OCI-LY7 (cell line): ENCODE measurements around the gene FAM32A. TPM values are rescaled to one million over a fixed set of nuclear protein-coding genes. Genes with fewer than 3 reads are reported as not detected.

ENCODE experiments used
- BruUV-seq: library from RNA; stranded (reverse); fragments of 400-500 nt; replicated peaks from 2 replicates; lab custom pipeline; 2021; lab: Mats Ljungman, UMichigan
- CTCF ChIA-PET: fragments of 300-600 bp; sonication (Branson Sonifier 250); formaldehyde crosslinking; loops from one replicate; lab custom pipeline; 2022; ENCODE audit warnings: antibody characterized with exemption; ENCODE audit not compliant: unreplicated experiment; lab: Charles Lee
- POLR2A ChIA-PET: fragments of 300-600 bp; sonication (Branson Sonifier 250); formaldehyde crosslinking; loops from one replicate; lab custom pipeline; 2022; ENCODE audit warnings: antibody characterized with exemption; lab: Charles Lee
- DNase-seq: peaks from one replicate; pipeline ENCODE4 v3.0.0-alpha.2; 2015; ENCODE audit warnings: low spot score
- H2AFZ ChIP-seq: fragments of 200-600 bp; sonication (generic), shearing (Covaris generic); 2 replicates; pipeline ENCODE4 v1.6.1; 2014; ENCODE audit warnings: mild to moderate bottlenecking, antibody characterized with exemption, low read length, moderate library complexity
- H3K27ac ChIP-seq: fragments of 200-600 bp; sonication (generic); 2 replicates; pipeline ENCODE4 v1.5.1; 2014; ENCODE audit warnings: mixed run types, low read depth, mild to moderate bottlenecking, moderate library complexity, low read length, inconsistent platforms; ENCODE audit not compliant: poor library complexity, severe bottlenecking
- H3K36me3 ChIP-seq: fragments of 200-600 bp; sonication (generic); 2 replicates; pipeline ENCODE4 v1.6.1; 2014; ENCODE audit warnings: mild to moderate bottlenecking, antibody characterized with exemption, low read length, moderate library complexity, mixed read lengths; ENCODE audit not compliant: insufficient read depth
- H3K4me1 ChIP-seq: fragments of 200-600 bp; sonication (generic); 2 replicates; pipeline ENCODE4 v1.5.1; 2014; ENCODE audit warnings: mild to moderate bottlenecking, low read length; ENCODE audit not compliant: insufficient read depth, poor library complexity, severe bottlenecking
- H3K4me2 ChIP-seq: fragments of 200-600 bp; sonication (generic); 2 replicates; pipeline ENCODE4 v1.6.1; 2014; ENCODE audit warnings: mild to moderate bottlenecking, low read length
- H3K4me3 ChIP-seq: fragments of 200-600 bp; sonication (generic); 2 replicates; pipeline ENCODE4 v1.5.1; 2014; ENCODE audit warnings: mild to moderate bottlenecking, low read depth, low read length; ENCODE audit not compliant: poor library complexity, severe bottlenecking
- H3K79me2 ChIP-seq: fragments of 200-600 bp; sonication (generic); 2 replicates; pipeline ENCODE4 v1.6.1; 2016; ENCODE audit warnings: low read depth, mild to moderate bottlenecking, low read length, moderate library complexity, mixed read lengths; ENCODE audit not compliant: insufficient read depth
- H3K9me2 ChIP-seq: fragments of 200-600 bp; sonication (generic); 2 replicates; pipeline ENCODE4 v1.6.1; 2016; ENCODE audit warnings: mild to moderate bottlenecking, low read length, mixed read lengths; ENCODE audit not compliant: insufficient read depth
- H3K9me3 ChIP-seq: fragments of 200-600 bp; sonication (generic); 2 replicates; pipeline ENCODE4 v1.6.1; 2014; ENCODE audit warnings: mild to moderate bottlenecking, mixed run types, low read length, mixed read lengths
- H4K20me1 ChIP-seq: fragments of 200-600 bp; sonication (generic); 2 replicates; pipeline ENCODE4 v1.6.1; 2014; ENCODE audit warnings: mild to moderate bottlenecking, antibody characterized with exemption, low read length, moderate library complexity, mixed read lengths; ENCODE audit not compliant: insufficient read depth
- CTCF ChIP-seq: fragments of 200-600 bp; sonication (generic); conservative IDR thresholded peaks from 2 replicates; pipeline ENCODE4 v1.5.1; 2014; ENCODE audit warnings: mild to moderate bottlenecking, antibody characterized with exemption, low read length, moderate library complexity, mixed read lengths
- EZH2phosphoT487 ChIP-seq: fragments of 200-600 bp; sonication (generic); IDR thresholded peaks from 2 replicates; pipeline ENCODE4 v1.6.1; 2018; ENCODE audit warnings: low read depth, borderline replicate concordance, mild to moderate bottlenecking, mixed run types, antibody characterized with exemption, low read length, moderate library complexity, mixed read lengths
- intact Hi-C: fragments of 100-400 bp; cut with micrococcal nuclease; formaldehyde crosslinking; loops from one replicate; pipeline ENCODE4 v1.10.0; 2022; ENCODE audit not compliant: unreplicated experiment
- total RNA-seq, 2 experiments: library from RNA; depleted of rRNA in 1 of 2; stranded (reverse); fragments of >200 nt in 1 of 2; shearing (Covaris generic) in 1 of 2; gene quantifications; 2 replicates each; pipeline ENCODE4 v1.2.3, GENCODE V29; 2014 to 2022

FAM32A gene
- total RNA-seq, 2 experiments from 2014 or later = 64.5 to 71.0 TPM

GRCh38 chr19:16202320-16203255 is 17.4 kb downstream of the FAM32A start:
- DNase-seq = no peak
- ChIA-PET POLR2A (no interaction called here), CTCF (interaction anchor here (0.7 kb wide), 1 partner anchor 1420 kb away, joined by 3 read pairs; no protein-coding TSS in a partner anchor)
- 0 out of 2 replicates have a peak, but pooled peaks cover 8% of the 10 kb centered on the region for H4K20me1 ChIP-seq
- H3K36me3 ChIP-seq = peaks cover 46% of the 10 kb centered on the region
- no peak overlapping the region for H3K4me3 ChIP-seq
- no peak overlapping the region for H2AFZ ChIP-seq
- H3K9me3 ChIP-seq = no peaks in the 10 kb centered on the region
- peaks cover 10% of the 10 kb centered on the region for H3K4me1 ChIP-seq
- no peak overlapping the region for H3K27ac ChIP-seq
- BruUV-seq = no TSS peak
- H3K79me2 ChIP-seq = peaks cover 22% of the 10 kb centered on the region
- intact Hi-C loops = no loop called here
- H3K9me2 ChIP-seq = no peaks in the 10 kb centered on the region
- no peak overlapping the region for H3K4me2 ChIP-seq
- TF ChIP-seq CTCF (no peak), EZH2phosphoT487 (no peak)

GRCh38 chr19:16203256-16204004 is 18.2 kb downstream of the FAM32A start:
- ChIA-PET CTCF (interaction anchor here (0.7 kb wide), 1 partner anchor 1419 kb away, joined by 3 read pairs; no protein-coding TSS in a partner anchor), POLR2A (no interaction called here)
- H2AFZ ChIP-seq = no peak overlapping the region
- H3K4me2 ChIP-seq = no peak overlapping the region
- no TSS peak for BruUV-seq
- H3K9me2 ChIP-seq = no peaks in the 10 kb centered on the region
- DNase-seq = no peak
- H3K27ac ChIP-seq = no peak overlapping the region
- H3K4me3 ChIP-seq = no peak overlapping the region
- peaks cover 9% of the 10 kb centered on the region for H3K4me1 ChIP-seq
- no peaks in the 10 kb centered on the region for H3K9me3 ChIP-seq
- intact Hi-C loops = no loop called here
- peaks cover 16% of the 10 kb centered on the region for H3K79me2 ChIP-seq
- H3K36me3 ChIP-seq = peaks cover 54% of the 10 kb centered on the region
- H4K20me1 ChIP-seq = 0 out of 2 replicates have a peak, but pooled peaks cover 6% of the 10 kb centered on the region
- TF ChIP-seq CTCF (no peak), EZH2phosphoT487 (no peak)
